Lower lobe of right lung (tissue), 2 donors: Measurements from ENCODE around the gene EPB41L4B. TPM values are rescaled to one million over a fixed set of nuclear protein-coding genes. Genes with fewer than 3 reads are reported as not detected.

Source experiments
- ATAC-seq, 2 donors: fragments of 200-7000 bp; cut with Tn5 transposase; one replicate each; pipeline ENCODE4 v1.9.1; 2020 to 2022; ENCODE audit warnings: mild to moderate bottlenecking in 2 of 2, moderate library complexity in 2 of 2
- DNase-seq: peaks from one replicate; pipeline ENCODE4 v3.0.0-alpha.2; 2020
- H3K27ac ChIP-seq: fragments of 200-600 bp; one replicate; pipeline ENCODE4 v1.8.0; 2022
- H3K27me3 ChIP-seq: fragments of 200-600 bp; one replicate; pipeline ENCODE4 v1.8.0; 2022; ENCODE audit warnings: low read depth
- H3K36me3 ChIP-seq: fragments of 200-600 bp; one replicate; pipeline ENCODE4 v1.8.0; 2022; ENCODE audit warnings: mild to moderate bottlenecking
- H3K4me1 ChIP-seq: fragments of 200-600 bp; one replicate; pipeline ENCODE4 v1.8.0; 2022
- H3K4me3 ChIP-seq: fragments of 200-600 bp; one replicate; pipeline ENCODE4 v1.8.0; 2022; ENCODE audit warnings: mild to moderate bottlenecking
- H3K9me3 ChIP-seq: fragments of 200-600 bp; one replicate; pipeline ENCODE4 v1.8.0; 2022
- intact Hi-C: fragments of 100-400 bp; cut with DNase I; formaldehyde crosslinking; loops from one replicate; pipeline ENCODE4 v1.11.0; 2022
- total RNA-seq: library from RNA; stranded (reverse); fragmentation: NEBNext Ultra II Directional; extraction: Animal tissue kit (Norgen Biotek cat#: 25700); gene quantifications from one replicate; pipeline ENCODE4 v1.2.1, GENCODE V29; 2021
- TF ChIP-seq, protein P1 (sequence below): fragments of 200-600 bp; IDR thresholded peaks from one replicate; pipeline ENCODE4 v1.8.0; 2022; ENCODE audit warnings: antibody characterized with exemption, mild to moderate bottlenecking
- donor health status: DM: no; HTN: yes; CAD: no; lungs with severe emphysema.

The EPB41L4B gene
- total RNA-seq, 1 donor from 2014 or later, result 12.1 TPM

DNA sequence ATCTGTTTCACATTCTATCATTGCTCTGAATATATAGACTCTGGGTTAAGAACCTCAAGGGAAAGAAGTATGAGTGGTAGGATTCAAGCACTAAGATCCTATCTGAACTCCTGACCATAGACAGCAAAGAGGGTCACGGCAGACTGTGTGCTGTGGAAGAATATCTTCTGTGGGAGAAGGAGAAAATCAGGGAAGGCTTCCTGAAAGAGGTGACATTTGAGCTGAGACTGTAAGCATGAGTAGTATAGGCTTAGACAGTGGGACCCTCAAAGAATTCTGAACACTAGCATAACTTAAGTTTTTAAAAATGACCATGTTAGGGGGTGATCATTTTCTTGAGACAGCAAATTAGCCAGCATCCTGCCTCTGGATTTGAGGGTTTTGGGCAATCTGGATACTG, 157.7 kb downstream of the EPB41L4B start:
- intact Hi-C loops, result no loop called here
- ATAC-seq, result no peak

DNA sequence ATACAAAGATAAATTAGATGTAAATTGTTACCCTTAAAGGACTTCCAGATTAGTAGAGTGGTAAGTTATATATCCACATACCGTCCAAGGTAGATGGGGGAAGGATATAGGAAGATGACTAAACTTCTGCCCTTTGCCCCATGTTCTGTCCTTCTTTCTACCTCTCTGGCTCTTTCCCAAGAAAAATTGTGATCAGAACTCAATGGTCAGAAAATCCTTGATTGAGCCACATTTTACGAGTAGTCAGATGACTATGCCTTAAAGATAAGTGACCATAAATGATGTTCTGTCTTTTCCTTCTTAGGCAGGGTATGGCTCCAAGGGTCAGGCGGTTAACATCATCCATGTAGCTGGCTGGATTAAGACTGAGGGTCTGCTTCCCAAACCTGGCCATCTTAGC, 158.2 kb downstream of the EPB41L4B start:
- H3K36me3 ChIP-seq, result no peaks in the 10 kb centered on the region

More for the DNA sequence above, 157.7 kb downstream of the EPB41L4B start:
- H3K36me3 ChIP-seq, result no peaks in the 10 kb centered on the region
- no peak overlapping the region for H3K4me3 ChIP-seq
- TF ChIP-seq, protein P1, sequence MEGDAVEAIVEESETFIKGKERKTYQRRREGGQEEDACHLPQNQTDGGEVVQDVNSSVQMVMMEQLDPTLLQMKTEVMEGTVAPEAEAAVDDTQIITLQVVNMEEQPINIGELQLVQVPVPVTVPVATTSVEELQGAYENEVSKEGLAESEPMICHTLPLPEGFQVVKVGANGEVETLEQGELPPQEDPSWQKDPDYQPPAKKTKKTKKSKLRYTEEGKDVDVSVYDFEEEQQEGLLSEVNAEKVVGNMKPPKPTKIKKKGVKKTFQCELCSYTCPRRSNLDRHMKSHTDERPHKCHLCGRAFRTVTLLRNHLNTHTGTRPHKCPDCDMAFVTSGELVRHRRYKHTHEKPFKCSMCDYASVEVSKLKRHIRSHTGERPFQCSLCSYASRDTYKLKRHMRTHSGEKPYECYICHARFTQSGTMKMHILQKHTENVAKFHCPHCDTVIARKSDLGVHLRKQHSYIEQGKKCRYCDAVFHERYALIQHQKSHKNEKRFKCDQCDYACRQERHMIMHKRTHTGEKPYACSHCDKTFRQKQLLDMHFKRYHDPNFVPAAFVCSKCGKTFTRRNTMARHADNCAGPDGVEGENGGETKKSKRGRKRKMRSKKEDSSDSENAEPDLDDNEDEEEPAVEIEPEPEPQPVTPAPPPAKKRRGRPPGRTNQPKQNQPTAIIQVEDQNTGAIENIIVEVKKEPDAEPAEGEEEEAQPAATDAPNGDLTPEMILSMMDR, result no peak
- no peak overlapping the region for H3K27ac ChIP-seq
- peaks cover 26% of the 10 kb centered on the region for H3K27me3 ChIP-seq
- DNase-seq, result no peak
- H3K9me3 ChIP-seq, result no peaks in the 10 kb centered on the region
- H3K4me1 ChIP-seq, result no peaks in the 10 kb centered on the region

DNA sequence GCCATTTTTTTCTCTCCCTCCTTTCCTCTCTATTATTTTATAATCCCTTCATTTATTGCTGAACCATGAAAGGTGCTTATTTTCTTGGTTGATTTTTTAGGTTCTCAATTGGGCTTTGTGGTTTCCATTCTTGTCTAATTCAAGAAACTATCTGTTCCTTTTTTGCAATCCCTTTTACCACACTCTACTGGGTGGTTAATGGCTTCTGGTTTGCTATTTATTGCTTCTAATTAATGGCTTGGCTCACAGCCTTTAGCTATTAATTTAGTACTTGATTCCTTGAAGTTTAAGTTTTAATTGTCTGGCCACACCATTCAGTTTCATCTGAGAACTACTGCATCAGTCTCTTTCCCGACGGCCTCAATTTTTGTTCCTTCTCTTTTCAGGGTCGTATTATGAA, 159.4 kb downstream of the EPB41L4B start:
- DNase-seq (no peak), ATAC-seq (no peak)
- H3K27ac ChIP-seq, result no peak overlapping the region
- intact Hi-C loops, result no loop called here
- H3K4me1 ChIP-seq, result no peaks in the 10 kb centered on the region
- H3K9me3 ChIP-seq, result no peaks in the 10 kb centered on the region
- no peaks in the 10 kb centered on the region for H3K36me3 ChIP-seq
- TF ChIP-seq, protein P1, result no peak
- no peak overlapping the region for H3K4me3 ChIP-seq
- peaks cover 14% of the 10 kb centered on the region for H3K27me3 ChIP-seq

More for the DNA sequence above, 158.2 kb downstream of the EPB41L4B start:
- Histone ChIP-seq H3K27me3 (peaks cover 21% of the 10 kb centered on the region), H3K4me3 (no peak overlapping the region), H3K9me3 (no peaks in the 10 kb centered on the region), H3K27ac (no peak overlapping the region), H3K4me1 (no peaks in the 10 kb centered on the region)
- intact Hi-C loops, result no loop called here
- DNase-seq, result no peak
- TF ChIP-seq, protein P1, result no peak
- ATAC-seq, result no peak

DNA sequence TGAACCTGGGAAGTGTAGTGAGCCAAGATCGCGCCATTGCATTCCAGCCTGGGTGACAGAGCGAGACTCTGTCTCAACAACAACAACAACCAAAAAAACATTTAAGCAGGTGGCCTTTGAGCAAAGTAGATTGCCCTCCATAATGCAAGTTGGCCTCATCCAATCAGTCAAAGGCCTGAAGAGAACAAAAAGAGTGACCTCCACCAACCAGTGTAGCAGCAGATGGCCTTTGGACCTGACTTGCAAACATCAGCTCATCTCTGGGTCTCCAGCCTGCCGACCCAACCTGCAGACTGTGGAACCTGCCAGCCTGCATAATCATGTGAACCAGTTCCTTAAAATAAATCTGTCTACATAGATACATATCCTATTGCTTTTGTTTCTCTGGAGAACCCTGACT, 161.3 kb downstream of the EPB41L4B start:
- intact Hi-C loops, result no loop called here
- Histone ChIP-seq H3K27me3 (no peaks in the 10 kb centered on the region), H3K4me3 (no peak overlapping the region), H3K9me3 (no peaks in the 10 kb centered on the region), H3K27ac (no peak overlapping the region), H3K4me1 (no peaks in the 10 kb centered on the region), H3K36me3 (no peaks in the 10 kb centered on the region)
- TF ChIP-seq, protein P1, result no peak
- ATAC-seq, result no peak
- no peak for DNase-seq

DNA sequence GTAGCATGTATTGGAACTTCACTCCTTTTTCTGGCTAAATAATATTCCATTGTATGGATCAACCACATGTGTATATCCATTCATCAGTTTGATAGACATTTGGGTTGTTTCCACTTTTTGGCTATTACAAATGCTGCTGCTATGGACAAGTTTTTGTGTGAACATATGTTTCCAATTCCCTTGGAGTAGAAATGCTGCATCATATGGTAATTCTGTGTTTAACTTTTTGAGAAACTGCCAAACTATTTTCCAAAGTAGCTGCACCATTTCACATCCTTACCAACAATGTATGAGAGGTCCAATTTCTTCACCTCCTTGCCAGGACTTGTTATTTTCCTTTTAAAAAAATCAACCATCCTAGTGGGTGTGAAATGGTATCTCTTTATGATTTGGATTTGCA, 162.2 kb downstream of the EPB41L4B start:
- no peaks in the 10 kb centered on the region for H3K4me1 ChIP-seq
- H3K4me3 ChIP-seq, result no peak overlapping the region
- no peak overlapping the region for H3K27ac ChIP-seq
- no peak for DNase-seq
- H3K27me3 ChIP-seq, result no peaks in the 10 kb centered on the region
- no peaks in the 10 kb centered on the region for H3K36me3 ChIP-seq
- ATAC-seq, result no peak
- intact Hi-C loops, result no loop called here
- TF ChIP-seq, protein P1, result no peak
- no peaks in the 10 kb centered on the region for H3K9me3 ChIP-seq

DNA sequence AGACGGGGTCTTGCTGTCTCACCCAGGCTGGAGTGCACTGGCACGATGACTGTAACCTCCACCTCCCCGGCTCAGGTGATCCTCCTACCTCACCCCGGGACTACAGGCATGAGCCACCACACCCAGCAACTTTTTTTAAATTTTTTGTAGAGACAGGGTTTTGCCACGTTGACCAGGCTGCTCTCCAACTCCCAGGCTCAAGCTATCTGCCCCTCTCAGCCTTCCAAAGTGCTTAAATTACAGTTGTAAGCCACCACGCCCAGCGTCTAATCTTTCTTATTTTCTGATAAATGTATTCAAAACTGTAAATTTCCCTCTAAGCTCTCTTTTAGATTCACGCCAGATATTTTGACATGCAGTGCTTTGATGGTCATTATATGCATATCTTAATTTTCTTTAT, 164.2 kb downstream of the EPB41L4B start:
- TF ChIP-seq, protein P1, result no peak
- H3K27ac ChIP-seq, result no peak overlapping the region
- DNase-seq, result no peak
- no peak for ATAC-seq
- H3K4me1 ChIP-seq, result no peaks in the 10 kb centered on the region
- intact Hi-C loops, result no loop called here
- no peak overlapping the region for H3K4me3 ChIP-seq
- no peaks in the 10 kb centered on the region for H3K27me3 ChIP-seq
- H3K36me3 ChIP-seq, result no peaks in the 10 kb centered on the region
- peaks cover 8% of the 10 kb centered on the region for H3K9me3 ChIP-seq
